Activated CD4-positive, alpha-beta T cell treated with anti-CD3 and anti-CD28 coated beads, Interleukin-2, amount 50 U/mL, for 24 hours (primary cell): Measurements from ENCODE around the gene PLD1.

ENCODE experiments used
- DNase-seq, 2 donors: peaks; one replicate each; pipeline ENCODE4 v3.0.0-alpha.2; 2020; ENCODE audit warnings: low read depth in 1 of 2, low spot score in 1 of 2

The PLD1 gene

DNA sequence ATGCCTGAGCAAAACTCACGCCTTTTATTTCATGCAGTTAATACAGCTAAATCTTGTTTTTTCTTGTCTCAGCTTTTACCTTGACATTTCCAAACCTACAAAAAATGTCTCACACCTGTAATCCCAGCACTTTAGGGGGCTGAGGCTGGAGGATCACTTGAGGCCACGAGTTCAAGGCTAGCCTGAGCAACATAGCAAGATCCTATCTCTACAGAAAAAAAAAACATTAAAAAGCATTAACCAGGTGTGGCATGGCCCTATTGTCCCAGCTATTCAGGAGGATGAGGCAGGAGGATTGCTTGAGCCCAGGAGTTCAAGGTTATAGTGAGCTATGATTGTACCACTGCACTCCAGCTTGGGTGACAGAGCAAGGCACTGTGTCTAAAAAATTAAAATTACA lies 29.0 kb upstream of the PLD1 start:
- DNase-seq: no peak

DNA sequence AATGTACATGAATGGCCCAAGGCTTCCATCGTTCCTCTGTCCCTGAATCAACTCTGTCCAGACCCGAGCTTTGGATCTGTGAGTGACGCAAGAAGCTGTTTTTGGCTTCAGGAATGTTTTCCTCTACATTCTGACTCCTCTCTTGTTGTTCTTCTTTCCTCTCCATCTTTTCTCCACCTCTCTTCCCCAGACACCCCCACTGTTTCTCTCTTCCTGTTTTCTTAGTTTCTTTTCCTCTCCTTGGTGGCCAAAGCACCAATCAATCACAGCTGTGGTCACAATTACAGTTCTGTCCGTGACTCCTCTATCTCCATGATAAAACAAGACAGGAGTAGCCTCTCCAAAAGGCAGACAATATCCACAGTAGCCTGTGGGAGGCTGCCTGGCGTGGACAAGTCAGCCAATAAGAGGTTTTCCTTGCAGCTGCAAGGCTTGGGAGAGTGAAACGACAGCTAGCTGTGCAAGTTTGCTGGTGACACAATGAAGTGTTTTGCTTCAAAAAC lies 28.0 kb upstream of the PLD1 start:
- no peak for DNase-seq

DNA sequence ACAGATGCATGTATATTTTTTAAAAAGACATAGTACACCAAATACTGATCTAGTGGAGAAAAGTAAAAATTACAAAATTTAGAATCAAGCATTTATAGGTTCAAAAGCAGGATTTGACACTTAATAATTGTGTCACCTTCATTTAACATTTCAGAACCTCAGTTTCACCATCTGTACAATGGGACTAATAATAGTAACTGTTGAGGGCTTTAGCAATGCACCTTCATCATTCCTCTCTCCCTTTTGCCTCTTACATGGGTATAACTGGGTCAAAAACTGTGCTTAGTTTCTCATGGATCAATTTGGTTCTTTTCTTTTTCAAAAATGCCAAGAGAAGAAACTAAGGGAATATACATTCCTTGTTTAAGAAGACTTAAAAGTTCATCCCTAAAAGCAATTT lies 27.4 kb upstream of the PLD1 start:
- no peak for DNase-seq

DNA sequence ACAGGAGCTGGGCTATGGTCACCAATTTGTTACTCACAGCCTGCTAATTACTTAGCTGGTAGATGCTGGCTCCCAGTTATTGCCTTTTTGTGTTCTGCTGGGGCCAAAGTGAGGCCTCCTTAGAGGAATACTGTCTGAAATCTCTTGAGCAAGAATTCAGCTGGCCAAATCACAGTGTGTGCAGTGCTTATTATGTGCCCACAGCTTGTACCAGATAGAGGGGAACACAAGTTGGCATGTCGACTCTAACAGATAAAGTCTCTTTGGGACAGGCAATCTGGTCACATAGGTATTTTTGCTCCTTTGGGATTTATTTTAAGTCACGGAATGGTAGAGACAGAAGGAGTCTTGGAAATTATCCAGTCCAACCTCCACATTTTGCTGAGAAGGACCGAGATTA lies 26.6 kb upstream of the PLD1 start:
- DNase-seq: no peak

DNA sequence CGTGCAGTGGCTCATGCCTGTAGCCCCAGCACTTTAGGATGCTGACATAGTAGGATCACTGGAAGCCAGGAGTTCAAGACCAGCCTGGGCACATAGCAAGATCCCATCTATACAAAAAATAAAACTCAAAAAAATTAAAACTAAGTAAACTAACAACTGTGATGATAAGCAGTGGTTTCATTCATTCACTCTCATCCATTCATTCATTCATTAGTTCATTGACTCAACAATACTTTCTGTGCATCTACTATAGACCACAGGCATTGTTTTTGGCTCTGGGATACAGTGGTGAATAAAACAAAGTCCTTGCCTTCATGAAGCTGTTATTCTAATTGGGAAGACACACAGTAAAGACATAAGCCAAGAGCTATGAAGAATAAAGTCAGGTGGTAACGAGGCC lies 25.3 kb upstream of the PLD1 start:
- no peak for DNase-seq

DNA sequence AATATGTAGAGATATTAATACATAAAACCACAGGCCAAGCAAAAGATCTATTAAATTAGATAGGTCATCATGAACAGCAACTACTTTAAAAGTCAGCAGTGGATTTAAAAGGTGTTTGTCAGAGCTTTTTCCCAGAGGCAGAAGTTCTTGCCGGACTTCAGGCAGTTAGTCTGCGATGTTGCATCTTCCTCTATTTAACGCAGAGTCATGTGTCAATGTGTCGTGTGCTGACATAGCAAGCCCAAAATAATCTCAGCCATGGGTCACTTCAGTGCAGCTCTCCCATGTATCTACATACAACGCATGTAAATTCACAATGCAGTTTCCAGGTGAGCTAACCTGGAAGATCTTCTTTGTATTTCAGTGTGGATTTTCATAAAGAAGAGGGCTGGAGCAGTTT lies 24.8 kb upstream of the PLD1 start:
- DNase-seq: no peak

DNA sequence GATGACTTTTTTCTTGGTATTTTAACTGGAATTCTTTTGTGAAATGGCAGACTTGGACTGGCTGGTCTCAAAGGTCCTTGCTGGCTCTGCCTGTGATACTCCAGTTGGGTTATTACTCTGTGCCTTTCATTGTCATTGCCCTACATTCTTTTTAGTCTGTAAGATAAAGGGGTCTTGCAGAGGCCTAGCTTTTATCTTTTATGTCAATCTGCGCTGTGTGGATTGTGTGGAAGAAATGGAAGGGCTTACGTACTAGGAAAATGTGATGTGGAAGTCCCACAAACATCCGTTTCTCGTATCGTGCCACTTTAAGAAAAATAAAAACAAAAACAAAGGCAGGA lies 24.1 kb upstream of the PLD1 start:
- DNase-seq: no peak

DNA sequence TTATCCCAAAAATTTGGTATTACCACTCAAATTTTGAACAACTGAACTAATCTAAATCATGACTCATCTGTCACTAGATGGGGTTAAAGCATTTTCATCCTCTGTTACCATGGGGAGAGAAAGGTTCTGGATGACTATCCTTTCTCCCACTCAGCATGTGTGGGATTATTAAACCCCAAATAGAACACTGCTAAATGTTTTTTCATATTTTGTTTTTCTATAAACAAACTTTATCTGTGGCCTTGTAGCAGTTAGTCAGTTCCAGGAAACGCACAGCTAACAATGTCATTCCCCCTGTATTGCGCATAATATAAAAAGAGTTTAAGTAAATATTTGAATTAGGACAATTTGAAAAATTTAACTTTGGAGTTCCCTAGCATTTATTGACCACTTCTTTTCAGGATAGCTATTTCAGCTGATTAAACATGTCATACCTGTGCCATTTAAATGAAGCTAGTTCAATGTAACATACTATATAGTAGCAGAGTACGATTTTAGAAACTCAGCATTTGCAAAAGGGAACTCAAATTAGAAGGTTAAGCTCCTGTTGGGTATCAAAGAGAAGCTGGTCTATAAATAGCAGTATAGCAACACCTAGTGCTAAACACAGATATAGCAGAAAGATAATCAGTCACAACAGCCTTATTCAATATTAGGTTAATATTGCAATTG lies 23.6 kb upstream of the PLD1 start:
- DNase-seq: no peak

DNA sequence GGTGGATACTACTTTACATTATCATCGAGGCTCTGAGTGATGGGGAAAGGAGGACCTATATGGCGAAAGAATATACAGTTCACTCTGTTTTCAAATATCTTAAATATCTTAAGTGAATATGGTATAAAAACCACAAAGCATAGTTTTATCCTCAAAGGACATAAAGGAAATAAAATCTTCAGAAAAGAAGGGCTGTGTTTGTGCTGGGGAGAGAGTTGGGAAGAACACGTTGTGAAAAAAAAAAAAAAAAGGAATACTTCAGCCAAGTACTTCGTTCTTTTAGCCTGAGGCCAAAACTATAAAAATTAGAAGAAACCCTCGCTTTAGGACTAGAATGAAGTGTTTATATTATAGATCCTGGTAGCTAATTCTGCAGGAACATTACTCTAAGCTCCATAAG lies 22.7 kb upstream of the PLD1 start:
- no peak for DNase-seq

DNA sequence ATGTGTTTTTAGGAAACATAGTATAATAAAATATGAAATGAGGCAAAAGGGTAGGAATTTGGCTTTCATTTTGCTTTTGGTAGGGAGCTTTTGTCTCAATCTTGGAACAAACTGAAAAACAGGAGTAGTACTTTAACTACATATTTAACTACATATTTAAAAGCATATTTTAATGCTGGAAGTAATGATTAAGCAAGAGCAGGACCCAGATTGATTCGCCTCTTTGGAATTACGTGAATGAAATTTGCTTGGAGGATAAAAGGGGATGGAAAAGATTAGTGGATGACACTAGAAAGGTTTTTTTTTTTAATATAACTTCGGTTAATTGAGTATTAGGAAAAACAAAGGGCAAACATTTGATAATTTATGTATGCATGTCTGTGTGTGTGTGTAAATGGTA lies 21.7 kb upstream of the PLD1 start:
- DNase-seq: no peak

DNA sequence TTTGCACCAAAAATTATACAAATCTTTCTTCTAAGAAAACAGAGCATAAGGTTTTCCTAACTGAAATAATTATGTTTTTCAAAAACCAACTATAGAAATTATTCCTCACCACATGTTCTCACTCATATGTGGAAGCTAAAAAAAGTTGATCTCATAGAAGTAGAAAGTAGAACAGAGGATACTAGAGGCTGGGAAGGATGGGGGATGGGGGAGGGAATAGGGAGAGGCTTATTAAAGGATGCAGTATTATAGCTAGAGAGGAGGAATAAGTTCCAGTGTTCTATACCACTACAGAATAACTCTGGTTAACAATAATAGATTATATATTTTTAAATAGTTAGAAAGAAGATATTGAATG lies 20.2 kb upstream of the PLD1 start:
- no peak for DNase-seq

DNA sequence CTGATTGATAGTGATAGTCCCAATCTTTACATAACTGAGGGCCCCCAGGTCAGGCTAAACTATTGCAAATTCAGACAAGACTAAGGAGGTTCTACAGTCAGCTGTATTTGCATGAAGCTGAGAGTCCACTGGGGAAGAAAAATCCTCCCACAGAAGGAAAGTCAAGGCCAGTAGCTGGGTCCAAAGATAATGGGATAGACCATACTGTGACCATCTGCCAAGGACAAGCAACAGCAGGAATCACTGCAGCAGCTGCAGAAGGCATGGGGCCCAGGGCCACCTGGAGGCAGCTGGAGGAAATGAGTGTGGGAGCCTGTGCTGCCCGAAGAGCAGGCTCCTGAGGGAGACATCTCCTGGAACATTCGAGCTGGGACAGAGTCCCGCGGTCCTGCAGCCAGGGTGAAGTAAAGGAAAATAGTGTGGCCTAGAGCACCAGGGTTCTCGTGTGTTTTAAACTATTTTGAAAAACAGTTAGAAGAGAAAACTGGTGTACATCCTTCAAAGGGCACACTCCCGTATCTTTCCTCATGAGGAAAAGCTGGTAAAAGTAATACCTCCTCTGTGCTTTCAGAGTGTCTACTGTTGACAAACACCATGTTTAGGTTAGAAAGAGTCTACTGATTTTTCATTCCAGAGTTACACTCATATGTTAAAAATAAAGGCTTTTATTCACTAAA lies 19.7 kb upstream of the PLD1 start:
- DNase-seq: no peak

DNA sequence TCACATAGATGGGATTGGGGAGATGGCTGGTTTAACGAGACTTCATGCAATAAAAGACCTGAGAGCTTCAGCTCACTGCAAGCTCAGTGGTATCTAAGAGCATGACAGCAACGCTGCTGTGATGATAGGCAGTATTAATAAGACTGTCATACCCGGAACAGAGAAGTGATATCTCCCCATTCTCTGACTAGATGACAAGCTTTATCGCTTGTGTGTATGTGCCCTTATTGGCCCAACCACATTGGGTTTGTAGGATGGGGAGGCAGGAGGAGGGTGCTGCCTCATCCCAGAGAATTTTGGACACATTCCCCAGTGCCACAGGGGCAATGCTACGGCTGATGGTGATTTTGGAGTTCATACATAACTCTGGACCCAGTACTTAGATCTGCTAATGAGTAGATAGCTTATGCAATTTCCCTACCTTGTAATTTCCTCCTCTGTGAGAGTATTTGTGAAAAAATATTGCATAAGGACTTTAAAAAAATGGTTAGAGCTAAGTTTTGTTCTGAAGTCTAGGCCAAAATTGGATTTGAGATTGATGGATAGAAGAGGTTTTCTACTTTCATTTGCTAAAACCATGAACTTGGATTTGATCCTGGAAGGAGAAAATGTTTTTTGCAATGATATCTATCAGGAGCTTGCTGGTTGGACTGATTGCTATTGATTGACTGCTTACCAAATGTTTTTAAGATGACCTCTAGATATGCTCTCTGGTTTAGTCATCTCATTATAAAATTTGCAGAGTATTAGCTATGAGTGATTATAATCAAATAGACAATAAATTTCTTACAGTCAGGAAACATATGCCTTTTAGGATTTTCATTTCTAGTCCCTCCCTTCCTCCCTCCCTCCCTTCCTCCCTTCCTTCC lies 18.9 kb upstream of the PLD1 start:
- DNase-seq: no peak

DNA sequence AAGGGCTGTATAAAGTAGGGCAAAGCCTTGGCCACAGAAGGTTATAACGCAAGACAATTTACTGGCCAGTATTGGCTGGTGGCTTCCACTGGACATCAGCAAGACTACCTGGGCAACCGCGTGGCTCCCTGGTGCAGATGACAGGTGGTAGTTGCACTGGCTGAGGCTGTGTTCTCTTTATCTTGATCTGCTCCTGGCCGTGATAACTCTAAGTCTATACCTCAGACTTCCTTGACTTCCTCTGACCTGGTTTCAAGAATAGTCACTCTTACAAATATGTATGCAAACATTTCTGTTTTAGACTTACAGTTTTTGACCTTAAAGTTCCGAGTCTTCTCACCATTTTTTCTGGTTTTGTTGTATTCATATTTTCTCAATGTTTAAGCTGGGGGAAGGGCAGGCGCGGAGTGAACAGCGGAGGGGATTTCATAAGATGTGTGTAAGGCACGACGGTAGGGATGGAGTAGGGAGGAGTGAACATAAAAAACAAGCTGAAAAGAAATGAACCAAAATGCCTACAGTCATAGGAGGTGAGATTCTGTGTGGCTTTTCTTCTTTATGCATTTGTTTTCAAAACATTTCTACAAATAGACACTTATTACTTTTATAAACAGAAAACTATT lies 17.7 kb upstream of the PLD1 start:
- DNase-seq: no peak

DNA sequence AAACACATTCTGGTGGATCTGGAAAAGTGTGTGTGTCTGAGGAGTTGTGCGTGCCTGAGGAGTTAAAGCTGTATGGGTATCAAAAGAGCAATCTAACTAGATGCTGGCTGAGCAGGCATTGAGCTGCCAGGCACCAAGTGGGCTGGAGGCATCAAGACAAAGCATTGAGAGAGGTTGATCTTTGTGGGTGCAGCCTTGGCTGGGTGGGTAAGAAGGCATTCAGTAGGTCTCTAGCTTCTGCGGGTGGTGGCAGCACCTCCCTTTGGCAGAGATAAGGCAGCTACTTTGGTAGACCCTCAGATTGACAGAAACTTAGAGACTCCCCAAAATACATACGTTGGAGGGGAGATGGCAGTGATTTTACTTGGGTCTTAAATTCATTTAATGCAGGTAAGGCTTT lies 17.1 kb upstream of the PLD1 start:
- DNase-seq: no peak

DNA sequence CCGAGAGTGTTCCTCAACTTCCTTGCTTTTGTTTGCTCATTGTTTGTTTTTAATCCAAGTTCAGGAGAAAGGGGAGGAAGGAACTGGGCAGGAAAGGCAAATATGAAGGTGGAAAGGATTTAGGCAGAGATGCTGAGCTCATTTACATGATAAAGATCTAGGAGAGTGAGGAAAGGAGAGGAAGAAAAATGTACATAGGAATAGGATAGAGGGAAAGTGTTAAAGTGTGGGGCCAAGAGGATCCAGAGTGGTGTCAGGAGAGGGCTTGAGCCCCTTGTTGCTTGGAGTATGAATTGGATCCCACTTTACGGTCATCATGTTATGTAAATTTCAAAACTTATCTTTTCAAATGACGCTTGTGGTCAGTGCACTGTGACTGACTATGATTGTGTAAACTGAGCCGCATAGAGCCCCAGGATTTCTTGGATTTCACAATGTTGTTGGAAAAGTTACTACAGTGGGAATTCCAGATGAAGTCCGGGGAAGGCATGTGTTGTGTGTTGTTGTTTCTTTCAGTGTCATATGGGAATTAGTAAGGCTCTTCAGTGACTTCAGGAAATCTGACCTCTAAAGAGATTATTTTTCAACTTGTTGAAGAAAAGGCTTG lies 15.0 kb upstream of the PLD1 start:
- DNase-seq: no peak

DNA sequence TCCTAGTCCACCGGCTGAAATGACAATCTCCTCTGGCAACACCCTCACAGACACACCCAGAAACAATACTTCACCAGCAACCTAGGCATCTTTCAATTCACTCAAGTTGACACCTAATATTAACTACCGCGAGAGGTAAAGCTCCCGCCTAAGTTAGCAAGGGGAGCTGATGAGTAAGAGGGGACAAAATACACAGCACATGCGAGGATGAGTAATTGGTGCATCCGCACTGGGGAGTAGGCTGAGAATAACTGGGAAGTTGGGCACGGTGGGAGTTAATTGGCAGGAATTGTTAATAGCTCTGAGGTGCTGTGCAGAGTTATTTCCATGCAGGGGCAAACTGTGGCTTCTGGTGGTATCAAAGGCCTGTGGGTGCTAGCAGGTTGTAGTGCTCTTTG lies 14.5 kb upstream of the PLD1 start:
- no peak for DNase-seq

DNA sequence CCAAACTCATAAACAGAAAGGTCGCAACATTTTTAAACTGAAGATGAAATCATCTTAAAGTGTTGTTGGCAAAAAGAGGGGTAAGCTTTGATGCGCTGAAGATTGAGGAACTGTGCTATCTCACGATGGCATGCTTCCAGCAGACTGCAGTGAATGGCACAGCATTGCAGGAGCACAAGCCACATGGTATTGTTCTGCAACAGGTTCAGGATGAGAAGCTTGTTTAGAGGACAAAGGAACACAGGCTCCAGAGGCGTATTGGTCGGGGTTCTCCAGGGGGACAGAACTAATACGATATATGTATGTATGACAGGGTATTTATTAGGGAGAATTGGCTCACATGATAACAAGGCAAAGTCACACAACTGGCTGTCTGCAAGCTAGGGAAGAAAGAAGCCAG lies 13.8 kb upstream of the PLD1 start:
- DNase-seq: no peak

DNA sequence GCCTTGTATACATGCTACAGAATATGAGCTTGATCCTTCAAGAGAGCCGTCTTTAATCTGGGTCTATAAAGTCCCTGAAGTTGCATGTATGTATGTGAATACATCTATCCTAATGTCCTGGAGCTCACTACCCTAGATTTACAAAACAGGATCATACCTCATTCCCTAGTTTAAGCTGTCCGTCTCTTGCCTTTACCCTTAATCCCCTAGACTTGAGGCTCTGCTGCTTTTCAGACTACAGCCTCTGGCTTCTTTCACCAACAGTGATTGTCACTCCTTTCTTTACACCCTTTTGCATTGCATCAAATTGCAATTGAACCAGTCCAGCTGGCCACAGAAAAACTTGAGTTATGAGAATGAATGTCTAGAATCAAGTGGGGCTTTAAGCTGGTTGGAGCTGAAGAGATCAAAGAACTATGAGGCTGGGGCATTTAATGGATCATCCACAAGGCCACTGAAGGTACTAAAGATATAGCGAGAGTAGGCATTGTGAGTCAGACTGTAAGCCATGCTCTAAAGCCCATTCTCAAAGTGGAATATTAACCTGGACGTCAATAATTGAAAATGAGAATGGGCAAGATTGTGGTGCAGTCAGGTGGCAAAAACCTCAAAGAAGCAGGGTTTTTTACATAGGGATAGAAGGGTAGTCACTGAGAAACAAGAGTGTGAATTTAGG lies 12.3 kb upstream of the PLD1 start:
- DNase-seq: no peak

DNA sequence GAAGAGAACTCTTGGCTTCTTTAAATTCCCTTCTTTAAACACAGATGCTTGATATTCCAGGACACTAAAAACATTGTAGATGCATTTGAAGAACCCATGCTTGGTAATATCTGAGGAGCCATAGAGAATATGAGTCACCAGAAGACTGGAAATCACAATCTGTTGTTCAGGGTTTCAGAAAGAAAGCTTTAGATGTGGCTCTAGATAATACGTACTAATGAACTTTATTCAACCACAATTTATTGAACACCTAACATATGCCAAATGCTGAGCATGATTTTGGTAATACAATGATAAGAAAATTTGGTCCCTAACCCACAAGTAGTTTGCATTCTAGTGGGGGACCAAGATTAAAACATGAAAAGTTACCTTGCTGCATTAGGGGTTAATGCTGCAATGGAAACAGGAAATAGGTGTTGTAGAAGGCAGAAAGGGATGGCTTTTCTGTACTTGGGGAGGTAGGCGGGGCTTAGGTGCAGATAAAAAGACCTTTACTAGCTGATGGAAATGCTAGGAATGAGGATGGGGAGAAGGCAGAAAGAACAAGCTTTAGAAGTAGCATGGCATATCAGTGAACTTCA lies 11.6 kb upstream of the PLD1 start:
- DNase-seq: no peak

DNA sequence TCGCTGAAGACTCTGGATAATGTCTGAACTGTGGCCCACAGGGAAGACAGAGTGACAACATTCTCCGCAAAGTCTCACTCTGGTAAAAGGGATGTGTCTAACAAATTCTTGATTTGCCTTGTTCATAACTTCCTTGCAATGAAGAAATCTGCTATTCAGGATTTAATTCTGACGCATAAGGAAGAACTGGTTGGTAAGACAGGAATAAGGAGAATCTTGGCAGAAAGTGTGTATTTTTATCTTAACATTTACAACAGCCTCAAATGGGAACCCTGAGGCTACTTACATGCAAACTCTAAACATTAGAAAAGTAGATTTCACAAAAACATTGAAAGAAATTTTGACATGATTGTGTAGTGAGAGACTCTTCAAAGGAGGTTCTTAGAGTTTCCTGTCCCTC lies 10.8 kb upstream of the PLD1 start:
- no peak for DNase-seq
